HG03571 (cell line): ENCODE results near the gene CC2D1B.

ENCODE experiments used
- ATAC-seq: cut with Tn5 transposase; IDR thresholded peaks from one replicate; pipeline ENCODE4 v1.9.1; 2021; ENCODE audit not compliant: unreplicated experiment

Gene CC2D1B

DNA sequence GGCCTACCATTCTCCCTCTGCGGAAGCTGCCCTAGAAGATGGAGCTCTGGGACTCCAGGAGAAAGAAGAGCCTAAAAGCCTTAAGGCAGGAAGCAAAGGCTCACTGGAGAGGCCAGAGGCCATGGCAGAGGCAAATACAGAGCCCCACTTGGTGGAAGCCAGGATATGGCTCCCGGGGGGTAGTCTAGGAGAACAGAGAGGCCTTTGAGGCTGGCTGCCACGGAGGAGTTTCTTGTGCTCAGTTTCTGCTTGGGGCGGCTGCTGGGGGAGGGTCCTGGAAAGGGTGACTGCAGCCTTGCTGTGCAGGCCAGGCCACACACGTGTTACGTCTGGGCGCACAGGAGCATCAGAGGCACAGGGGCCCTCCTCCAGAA is 5.4 kb downstream of the CC2D1B start:
- no peak for ATAC-seq

DNA sequence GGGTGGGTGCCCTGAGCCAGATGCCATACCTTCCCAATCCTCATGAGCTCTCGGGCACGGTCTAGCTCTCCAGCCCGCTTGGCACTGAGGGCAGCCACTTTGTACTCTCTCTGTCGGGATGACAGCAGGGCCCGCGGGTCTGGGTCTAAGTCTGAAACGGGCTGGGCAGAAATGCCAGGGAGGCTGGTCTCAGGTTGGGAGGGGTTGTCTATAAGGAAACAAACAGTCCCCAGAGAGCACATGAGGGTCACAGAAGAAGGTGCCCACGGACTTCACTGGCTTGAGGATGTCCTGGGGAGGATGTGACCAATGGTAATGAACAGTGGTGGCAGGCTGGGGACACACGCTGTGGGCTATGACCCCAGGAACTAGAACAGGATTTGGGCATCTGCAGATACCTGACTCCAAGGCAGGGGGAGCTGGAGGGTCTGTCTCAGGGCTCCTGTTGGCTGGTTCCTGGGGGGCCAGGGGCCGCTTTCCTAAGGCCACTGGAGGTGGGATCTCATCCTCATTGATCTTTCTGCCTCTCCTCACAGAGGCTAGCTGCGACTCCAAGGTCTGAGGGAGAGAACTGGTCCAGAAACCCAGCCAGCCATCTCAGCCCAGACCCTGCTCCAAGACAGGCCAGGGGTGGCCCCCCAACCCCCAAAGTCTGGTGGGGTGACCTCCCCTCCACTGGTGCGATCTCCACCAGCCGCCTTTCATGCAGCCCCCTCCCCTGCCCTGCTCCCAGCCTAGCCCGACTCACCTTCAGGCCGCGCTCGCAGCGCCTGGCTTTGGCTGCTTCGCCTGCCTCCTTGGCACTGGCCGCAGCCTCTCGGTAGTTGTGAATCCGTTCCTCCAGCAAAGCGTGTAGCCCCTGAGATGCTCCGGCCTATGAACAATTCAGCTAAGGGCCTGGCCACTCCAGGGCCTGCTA is 6.1 kb downstream of the CC2D1B start:
- ATAC-seq: no peak

DNA sequence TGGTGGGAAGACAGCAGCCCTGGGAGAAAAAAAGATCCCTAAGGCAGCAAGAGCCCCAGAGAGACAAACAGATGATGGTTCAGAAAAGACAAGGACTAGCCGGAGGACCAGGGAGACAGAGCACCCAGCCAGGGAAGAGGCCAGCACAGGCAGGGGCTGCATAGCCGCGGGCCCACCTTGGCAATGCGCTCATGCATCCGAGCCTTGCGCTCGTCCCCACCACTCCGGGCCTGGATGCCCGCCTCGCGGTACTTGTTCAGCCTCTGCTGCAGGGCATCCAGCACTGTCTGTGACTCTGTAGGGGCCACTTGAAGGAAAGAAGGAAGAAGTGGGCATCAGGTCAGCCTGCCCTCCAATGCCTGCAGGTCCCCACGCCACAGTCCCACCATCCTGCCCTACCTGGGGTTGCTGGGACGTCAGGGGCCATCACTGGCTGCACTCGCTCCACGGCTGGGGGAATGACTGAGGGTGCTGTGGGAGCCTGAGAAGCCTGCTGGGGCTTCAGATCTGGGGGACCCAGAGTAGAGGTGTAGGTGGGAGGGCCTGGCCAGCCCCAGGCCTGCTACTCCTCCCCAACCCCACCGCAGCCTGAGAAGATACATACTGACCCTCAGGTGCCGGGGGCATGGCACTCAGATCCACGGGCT is 7.0 kb downstream of the CC2D1B start:
- no peak for ATAC-seq

- no peak for ATAC-seq
Measured at GRCh38 chr1:52357397-52357796, 8.6 kb downstream of the CC2D1B start.

- no peak for ATAC-seq
Measured at GRCh38 chr1:52356818-52357355, 9.1 kb downstream of the CC2D1B start.

DNA sequence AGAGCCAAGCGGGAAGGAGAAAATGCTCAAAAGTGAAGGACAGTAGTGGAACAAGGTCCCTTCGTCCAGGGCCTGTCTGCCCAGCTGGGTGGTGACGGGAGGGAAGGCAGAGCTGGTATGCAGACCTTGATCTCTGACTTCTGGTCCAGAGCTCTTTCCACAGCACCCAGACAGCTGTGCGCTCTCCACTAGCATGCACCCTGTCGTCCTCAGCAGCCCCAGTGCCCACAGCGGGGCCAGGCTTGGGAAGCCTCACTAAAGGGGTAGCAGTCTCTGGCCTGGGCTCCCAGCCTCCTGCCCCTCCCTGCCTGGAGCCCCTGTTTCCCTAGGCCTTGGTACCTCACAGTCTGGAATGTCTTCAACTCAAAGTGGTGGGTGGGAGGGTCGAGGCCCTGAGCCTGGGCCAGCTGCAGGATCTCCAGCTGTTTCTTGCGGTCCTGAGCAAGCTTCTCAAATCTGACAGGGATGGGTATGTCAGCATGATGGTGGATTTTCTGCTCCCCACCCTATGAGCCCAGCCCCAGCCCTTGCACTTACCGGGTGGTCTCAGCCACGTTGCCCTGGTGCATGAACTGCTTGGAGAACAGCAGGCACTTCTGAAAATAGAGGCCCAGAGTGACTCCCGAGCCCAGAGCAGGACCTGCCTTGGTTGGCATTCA is 10.0 kb downstream of the CC2D1B start:
- no peak for ATAC-seq

- no peak for ATAC-seq
Measured at GRCh38 chr1:52355436-52355835, 10.6 kb downstream of the CC2D1B start.

DNA sequence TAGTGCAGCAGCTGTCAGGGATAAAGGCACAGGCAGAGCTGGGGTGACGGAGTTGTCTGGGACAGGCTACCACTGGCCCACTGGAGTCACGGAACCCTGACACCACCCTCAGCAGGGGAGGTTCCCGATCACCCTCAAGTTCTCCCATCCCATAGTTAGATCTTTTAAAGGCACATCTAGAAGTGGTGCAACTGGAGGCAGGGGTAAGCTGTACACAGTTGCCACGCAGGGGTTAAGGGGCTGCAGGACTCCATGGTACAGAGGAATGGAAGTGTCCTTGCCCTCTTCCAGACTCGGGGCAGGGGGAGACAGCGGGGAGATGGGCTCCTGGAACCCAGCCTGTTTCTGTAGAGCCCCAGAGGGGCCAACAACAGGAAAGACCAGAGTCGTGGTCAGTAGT is 13.3 kb downstream of the CC2D1B start:
- no peak for ATAC-seq

GRCh38 chr1:52348704-52349300 is 17.2 kb downstream of the CC2D1B start:
- no peak for ATAC-seq

DNA sequence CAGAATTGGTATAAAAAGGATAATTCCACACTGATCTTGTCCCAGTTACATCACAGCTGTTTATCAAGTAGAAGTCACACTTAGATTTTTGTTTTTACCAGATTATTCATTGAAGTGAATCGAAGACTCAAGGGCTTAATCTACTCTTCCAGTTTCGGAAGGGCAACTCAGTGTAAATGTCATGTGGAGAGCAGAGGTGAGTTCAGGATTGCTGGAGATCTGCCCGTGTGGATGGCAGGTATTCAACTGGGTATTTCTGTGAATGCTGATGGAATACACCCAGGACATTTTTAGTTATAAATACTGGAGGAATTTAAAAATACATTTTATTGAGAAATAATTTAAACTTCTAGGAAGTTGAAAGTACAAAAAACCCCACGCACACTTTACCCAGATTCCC is 19.4 kb downstream of the CC2D1B start:
- ATAC-seq: no peak

GRCh38 chr1:52345252-52345651 is 20.8 kb downstream of the CC2D1B start:
- no peak for ATAC-seq

GRCh38 chr1:52343979-52344378 is 22.0 kb downstream of the CC2D1B start:
- ATAC-seq: no peak

GRCh38 chr1:52341655-52342260 is 24.2 kb downstream of the CC2D1B start:
- ATAC-seq: no peak

GRCh38 chr1:52337439-52337838 is 28.6 kb downstream of the CC2D1B start:
- ATAC-seq: no peak

DNA sequence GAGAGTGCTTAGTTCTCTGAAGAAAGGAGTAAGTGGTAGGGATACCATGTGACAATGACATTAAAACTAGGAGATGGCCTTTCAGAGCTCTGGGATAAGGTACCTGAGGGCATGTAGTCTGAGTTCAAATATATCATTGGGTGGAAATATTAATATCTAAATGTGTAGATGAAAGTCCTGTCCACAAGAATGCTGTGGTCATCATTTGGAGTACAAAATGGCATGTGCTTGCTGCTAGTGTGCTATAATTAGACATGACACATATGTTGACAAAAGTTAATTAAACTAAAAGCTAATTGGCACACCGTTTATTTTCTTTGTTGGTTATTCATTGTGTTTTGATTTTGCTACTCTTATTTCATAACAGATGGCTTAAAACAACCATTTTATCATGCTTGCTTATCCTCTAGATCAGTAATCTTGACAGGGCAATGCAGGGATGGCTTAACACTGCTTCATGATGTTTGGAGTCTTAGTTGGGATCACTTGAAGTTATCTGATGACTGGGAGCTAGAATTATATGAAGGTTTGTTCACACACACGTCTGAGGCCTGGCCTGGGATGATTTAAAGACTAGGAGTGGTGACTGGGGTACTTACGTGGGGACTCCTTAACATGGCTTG is 31.0 kb downstream of the CC2D1B start:
- no peak for ATAC-seq

GRCh38 chr1:52332411-52332810 is 33.6 kb downstream of the CC2D1B start:
- no peak for ATAC-seq

GRCh38 chr1:52328615-52329014 is 37.4 kb downstream of the CC2D1B start:
- no peak for ATAC-seq

DNA sequence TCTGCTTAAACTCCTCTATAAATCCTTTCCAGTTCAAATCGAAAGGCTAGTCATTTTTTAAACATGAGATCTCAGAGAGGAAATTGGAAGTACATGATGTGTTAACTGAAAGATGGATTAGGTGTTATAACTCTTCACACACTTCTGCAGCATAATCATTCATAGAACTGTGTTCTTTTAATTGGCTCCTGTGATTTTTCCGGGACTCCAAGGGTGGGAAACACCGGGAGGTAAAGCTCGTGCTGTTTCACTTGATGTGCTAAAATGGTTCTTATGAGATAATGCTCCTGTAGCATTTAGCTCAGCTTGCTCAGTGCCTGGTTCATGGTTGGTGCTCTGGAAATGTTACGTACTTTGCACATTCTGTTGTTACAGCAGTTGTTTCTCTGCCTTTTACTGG is 40.2 kb downstream of the CC2D1B start:
- no peak for ATAC-seq

DNA sequence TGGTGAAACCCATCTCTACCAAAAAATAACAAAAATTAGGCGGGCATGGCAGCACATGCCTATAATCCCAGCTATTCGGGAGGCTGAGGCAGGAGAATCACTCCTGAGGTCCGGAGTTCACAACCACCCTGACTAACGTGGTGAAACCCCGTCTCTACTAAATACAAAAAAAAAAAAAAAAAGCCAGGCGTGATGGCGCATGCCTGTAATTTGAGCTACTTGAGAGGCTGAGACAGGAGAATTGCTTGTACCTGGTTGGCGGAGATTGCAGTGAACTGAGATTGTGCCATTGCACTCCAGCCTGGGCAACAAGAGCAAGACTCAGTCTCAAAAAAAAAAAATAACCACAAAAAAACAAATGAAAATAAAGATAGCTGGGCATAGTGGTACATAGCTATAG is 42.3 kb downstream of the CC2D1B start:
- no peak for ATAC-seq

GRCh38 chr1:52321061-52321460 is 44.9 kb downstream of the CC2D1B start:
- no peak for ATAC-seq
